GM19452 (cell line): Measurements from ENCODE around the gene CTNND2.

Source experiments
- ATAC-seq: cut with Tn5 transposase; IDR thresholded peaks from one replicate; pipeline ENCODE4 v1.9.1; 2021; ENCODE audit not compliant: unreplicated experiment

CTNND2 gene

DNA sequence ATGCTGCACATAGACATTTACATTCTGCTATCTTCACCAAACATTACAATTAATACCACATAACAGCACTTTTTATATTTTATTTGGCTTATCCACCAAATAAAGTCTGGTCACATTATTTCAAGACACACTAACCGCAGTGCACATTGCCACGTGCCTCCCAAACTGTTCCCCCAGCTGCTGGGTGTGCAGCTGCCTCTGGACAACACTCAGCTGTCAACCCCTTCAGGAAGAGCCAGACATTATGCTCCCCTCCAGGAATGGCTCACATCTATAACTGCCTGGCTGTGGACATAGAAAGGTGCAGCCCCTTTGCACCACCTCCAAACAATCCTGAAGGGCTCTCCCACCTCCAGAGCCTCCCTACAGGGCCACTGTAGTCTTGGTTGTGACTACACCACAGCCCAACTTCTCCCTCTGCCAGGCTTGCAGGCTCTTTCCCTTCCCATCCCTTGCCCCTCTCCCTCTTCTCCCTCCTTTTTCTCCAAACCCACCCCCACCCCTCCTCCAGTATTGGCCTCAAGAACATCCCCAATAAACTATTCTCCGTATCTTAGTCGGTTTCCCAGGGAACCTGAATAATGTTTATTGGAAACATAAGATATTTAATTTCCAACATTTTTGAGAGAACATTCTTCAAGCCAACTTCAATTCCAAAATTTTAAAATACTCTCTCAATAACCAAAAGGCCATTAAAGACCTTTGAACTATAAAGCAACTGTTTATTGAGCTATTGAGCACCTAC, 372.3 kb downstream of the CTNND2 start:
- ATAC-seq, result no peak

- ATAC-seq, result no peak
Measured at GRCh38 chr5:11528720-11529119, 375.5 kb downstream of the CTNND2 start.

GRCh38 chr5:11527652-11528349, 376.4 kb downstream of the CTNND2 start:
- ATAC-seq, result no peak

- ATAC-seq, result no peak
Measured at GRCh38 chr5:11525020-11525419, 379.2 kb downstream of the CTNND2 start.

DNA sequence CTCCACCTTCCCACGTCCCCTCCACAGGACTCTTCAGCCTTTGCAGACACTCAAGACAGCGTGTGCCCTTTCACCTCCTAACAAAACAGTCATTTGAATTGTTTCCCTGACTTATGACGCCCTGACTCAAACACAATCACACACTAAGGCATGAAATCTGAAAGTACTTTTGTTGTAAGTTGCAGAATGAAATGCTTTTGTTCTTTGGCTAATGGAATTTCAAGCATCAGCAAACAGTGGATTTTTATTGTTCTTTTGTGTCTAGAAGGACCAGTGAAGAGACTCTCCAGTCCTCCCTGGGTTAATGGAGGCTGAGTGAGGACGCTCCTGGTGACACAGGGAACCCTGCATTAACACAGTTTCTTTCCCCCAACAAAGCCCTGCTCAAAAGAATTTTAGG, 380.1 kb downstream of the CTNND2 start:
- ATAC-seq, result no peak

DNA sequence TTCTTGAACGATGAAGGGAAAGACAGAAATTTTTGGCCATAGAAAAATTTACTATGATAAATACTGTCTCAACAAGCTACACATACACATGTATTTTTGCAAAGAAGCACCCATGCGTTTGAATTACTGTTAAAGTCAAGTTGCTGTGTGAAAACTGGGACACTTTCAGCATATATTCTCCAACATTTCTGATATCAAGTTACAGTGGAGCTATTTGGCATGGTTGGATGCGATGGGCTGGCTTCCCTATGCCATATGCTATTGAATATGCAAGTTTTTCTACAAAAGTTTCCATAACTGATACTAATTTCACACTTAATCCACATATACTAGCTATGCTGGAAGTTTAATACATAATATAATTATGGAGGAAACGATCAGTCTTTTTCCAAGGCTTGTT, 381.4 kb downstream of the CTNND2 start:
- ATAC-seq, result no peak

DNA sequence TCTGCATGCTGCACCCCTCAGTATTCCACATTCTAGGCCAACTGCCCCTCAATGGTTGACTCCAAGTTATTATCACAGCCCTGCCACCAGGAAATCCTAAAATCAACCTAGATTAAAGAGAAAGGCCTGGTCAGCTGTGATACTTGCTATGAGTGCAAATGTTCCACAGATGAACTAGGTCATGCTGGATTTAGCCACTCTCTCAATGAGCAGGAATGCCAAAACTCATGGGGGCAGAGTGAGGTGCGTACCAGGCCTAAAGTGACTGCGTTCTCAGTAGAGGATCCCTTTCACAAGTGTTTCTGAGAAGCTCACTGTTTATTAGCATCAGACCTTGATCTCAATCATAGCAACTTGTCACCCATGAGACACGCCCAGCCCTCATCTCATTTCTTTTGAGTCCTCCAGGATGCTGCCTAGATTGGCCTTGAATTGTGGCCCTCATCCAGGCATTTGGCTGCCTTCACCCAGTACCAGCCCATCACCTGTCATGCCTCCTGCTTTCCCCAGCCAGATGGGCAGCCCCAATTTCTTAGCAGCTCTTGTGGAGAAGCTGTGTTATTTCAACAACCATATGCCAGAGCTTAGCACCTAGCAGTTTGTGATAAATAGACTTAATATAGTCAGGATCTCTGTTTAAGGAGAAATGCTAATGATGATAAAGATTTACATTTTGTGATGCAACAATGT, 383.9 kb downstream of the CTNND2 start:
- no peak for ATAC-seq

DNA sequence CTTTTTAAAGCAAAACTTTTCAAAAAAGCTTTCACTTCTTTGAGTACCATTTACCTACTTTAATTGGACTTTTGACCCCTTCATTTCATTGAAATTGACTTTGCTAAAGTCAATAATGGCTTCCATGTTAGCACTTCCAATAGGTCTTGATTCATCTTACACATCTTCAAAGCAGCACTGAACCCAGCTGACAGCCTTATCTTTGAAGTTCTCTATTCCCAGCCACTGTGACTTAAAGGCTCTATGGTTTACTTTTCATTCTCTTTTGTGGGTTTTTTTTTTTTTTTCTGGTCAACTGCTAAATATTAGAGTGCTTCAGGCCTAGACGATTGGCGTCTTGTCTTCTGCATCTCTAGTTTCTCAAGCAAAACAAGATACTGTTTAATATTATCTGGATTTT, 385.0 kb downstream of the CTNND2 start:
- no peak for ATAC-seq

DNA sequence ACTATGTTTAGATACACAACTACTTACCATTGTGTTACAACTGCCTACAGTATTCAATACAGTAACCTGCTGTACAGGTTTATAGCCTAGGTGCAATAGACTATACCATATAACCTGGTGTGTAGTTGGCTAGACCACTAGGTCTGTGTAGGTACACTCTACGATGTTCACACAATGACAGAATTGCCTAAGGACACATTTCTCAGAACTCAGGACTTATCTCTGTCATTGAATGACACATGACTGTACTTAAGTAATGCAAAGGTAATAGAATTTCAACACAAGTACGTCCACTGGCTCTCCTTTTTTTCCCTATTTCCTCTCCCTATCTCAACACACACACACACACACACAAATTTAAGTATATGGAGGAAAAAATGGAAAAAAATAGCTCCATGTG, 385.6 kb downstream of the CTNND2 start:
- no peak for ATAC-seq

DNA sequence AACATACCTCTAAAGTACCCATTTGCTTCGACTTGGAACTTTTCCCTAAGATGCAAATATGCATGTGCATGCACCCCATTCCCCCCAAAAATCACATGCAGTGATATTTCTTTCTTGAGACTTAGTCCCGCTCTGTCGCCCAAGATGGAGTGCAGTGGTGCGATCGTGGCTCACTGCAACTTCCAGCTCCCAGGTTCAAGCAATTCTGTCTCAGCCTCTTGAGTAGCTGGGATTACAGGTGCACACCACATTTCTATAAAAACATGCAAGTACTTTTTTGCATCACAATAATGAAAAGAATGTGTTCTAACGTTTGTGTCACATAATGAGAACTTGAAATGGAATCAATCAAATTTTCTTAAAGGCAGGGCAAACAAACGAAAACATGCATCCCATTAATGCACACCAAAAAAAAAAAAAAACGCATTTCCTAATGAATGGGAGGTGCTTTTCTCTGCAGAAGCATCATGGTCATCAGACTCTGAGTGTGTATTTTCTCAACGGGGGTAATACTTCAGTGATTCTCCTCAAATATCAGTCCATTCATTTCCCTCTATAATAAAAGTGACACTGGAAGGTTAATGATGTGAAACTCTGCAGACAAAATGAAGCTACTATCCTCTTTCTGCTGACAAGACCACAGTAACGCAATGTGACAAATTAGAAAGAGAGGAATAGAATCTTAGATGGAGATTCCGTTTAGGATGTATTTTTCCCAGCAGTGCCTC, 389.4 kb downstream of the CTNND2 start:
- ATAC-seq, result no peak

DNA sequence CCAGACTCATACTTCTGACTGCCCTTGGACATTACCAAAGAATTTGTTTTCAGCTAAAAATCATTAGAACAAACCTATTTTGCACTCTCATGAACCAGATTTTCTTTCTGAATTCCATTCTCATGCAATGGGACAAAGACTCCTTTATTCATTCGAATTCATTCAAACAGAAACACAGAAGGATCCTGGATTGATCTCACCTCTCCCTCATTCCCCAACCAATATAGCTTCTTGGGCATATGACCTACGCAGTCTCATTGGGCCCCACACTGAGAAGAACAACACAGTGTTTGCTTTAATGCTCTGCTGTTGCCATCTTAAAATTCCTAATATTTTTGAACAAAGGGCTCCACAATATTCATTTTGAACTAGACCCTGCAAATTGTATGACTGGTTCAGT, 392.4 kb downstream of the CTNND2 start:
- no peak for ATAC-seq

DNA sequence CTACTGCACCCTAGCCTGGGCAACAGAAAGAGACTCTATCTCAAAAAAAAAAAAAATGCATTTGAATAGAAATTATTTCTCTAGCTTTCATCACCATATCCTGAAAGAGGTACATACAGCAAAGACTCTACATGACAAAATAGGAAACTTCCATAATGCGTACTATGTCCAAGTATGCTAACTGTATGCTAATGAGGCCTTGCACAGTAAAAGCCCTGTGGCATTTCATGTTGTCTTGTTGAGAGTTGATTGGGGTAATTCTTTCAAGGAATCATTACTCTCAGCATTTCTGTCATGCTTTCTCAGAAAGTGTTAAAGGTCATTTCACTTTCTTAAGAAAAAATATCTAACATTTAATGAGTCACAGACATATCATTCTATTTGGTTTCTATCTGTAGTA, 393.4 kb downstream of the CTNND2 start:
- ATAC-seq, result no peak

DNA sequence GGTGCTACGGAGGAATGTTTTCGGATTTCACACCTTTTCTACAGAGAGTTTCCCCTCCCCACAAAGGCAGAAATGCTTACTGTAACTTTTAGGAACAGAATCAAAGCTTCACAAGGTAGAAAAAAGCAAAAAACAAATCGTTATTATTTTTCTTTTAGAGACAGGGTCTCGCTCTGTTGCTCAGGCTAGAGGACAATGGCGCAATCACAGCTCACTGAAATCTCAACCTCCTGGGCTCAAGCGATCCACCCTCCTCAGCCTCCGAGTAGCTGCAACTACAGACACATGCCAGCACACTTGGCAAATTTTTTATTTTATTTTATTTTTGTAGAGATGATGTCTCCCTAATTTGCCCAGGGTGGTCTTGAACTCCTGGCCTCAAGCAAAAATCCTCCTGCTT, 394.5 kb downstream of the CTNND2 start:
- no peak for ATAC-seq

- no peak for ATAC-seq
Measured at GRCh38 chr5:11507156-11507910, 396.9 kb downstream of the CTNND2 start.

- no peak for ATAC-seq
Measured at GRCh38 chr5:11504886-11505193, 399.4 kb downstream of the CTNND2 start.

DNA sequence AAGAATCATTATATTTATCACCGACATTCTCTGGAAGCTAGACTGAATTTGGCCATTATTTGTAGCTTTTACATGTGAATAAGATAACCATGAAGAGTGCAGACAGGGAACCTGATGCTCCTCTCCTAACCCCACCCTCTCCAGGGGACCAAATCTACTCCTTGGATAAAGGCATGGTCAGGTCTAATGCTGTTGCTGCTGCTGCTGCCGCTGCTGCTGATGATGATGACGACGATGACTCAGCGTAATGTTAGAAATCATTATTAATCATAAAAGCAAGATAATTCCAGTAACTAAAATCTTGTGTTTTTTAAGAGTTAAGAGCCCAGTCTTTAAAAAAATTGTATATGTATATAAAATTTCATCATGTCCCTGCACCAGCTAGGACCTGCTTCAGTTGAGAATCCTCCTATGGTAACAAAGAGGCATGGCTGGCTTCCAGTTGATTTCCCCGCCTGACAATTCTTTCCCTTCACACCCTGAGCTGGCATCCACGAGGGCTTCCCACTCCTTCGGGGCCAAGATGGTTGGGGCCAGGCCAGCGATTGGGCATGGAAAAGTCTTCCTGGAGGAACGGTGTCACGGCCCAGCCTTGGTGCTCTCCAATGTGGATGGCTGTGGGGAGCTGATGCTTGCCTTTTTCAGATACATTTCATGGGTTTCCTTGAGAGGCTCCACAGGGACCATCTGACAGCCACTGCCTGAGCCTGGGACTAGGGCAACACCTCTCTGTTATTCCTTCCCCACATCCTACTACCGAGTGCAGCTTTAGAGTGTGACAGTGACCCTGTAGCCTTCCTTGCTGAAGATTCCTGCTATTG, 400.0 kb downstream of the CTNND2 start:
- no peak for ATAC-seq

- ATAC-seq, result no peak
Measured at GRCh38 chr5:11502783-11503182, 401.5 kb downstream of the CTNND2 start.

- ATAC-seq, result no peak
Measured at GRCh38 chr5:11497651-11498050, 406.6 kb downstream of the CTNND2 start.

GRCh38 chr5:11496137-11496719, 408.0 kb downstream of the CTNND2 start:
- no peak for ATAC-seq

- ATAC-seq, result no peak
Measured at GRCh38 chr5:11494340-11494739, 409.9 kb downstream of the CTNND2 start.
